CD4-positive, CD25-positive, alpha-beta regulatory T cell (primary cell): Measurements from ENCODE around the gene TPR. TPM values are rescaled to one million over a fixed set of nuclear protein-coding genes. Genes with fewer than 3 reads are reported as not detected.

Source experiments
- polyA plus RNA-seq, 4 donors: library from polyadenylated mRNA; unstranded; fragments of 300-500 nt; fragmentation: Illumina TruSeq; gene quantifications; one replicate each; pipeline ENCODE4 v1.2.3, GENCODE V29; 2021
- total RNA-seq: library from RNA; stranded (reverse); gene quantifications from one replicate; pipeline ENCODE4 v1.2.3, GENCODE V29; 2022

The TPR gene
- total and polyA plus RNA-seq, 5 donors from 2014 or later: 94.4 to 208 (median 118) TPM

Other genes with a start within 250 kb of the TPR start
- 3.4 TPM for gene PRG4, start 79.0 kb downstream of the TPR start, total RNA-seq
- under 1 TPM; 0.21 to 0.95 (median 0.50) TPM for gene PRG4, start 79.0 kb downstream of the TPR start, polyA plus RNA-seq
- gene ODR4, start 585 bp upstream of the TPR start, total RNA-seq: 26.4 TPM
- gene ODR4, start 585 bp upstream of the TPR start, polyA plus RNA-seq: 1 to 10 TPM; 5.9 to 9.1 (median 8.2) TPM
- gene PDC, start 85.9 kb upstream of the TPR start, total RNA-seq: not detected
- not detected for gene PDC, start 85.9 kb upstream of the TPR start, polyA plus RNA-seq